Left lung (tissue), 10 donors: ENCODE measurements around the gene PHACTR1. TPM values are rescaled to one million over a fixed set of nuclear protein-coding genes. Genes with fewer than 3 reads are reported as not detected.

Experiments used
- ATAC-seq: fragments of 200-7000 bp; cut with Tn5 transposase; one replicate; pipeline ENCODE4 v1.9.1; 2020; ENCODE audit warnings: moderate library complexity
- DNase-seq, 4 donors: peaks; one replicate each; pipeline ENCODE4 v3.0.0-alpha.2; 2013 to 2020
- H3K27ac ChIP-seq, 2 donors: fragments of 200-600 bp; sonication (generic) in 1 of 2; one replicate each; pipeline versions ENCODE4 v1.5.0 to v1.8.0; 2020 to 2021
- H3K27me3 ChIP-seq, 2 donors: fragments of 200-600 bp; sonication (generic) in 1 of 2; one replicate each; pipeline versions ENCODE4 v1.5.0 to v1.8.0; 2020 to 2021
- H3K36me3 ChIP-seq, 2 donors: fragments of 200-600 bp; sonication (generic) in 1 of 2; one replicate each; pipeline versions ENCODE4 v1.5.0 to v1.8.0; 2020 to 2021
- H3K4me1 ChIP-seq, 2 donors: fragments of 200-600 bp; one replicate each; pipeline ENCODE4 v1.8.0; 2021
- H3K4me3 ChIP-seq, 2 donors: fragments of 200-600 bp; sonication (generic) in 1 of 2; one replicate each; pipeline versions ENCODE4 v1.5.0 to v1.8.0; 2020 to 2021; ENCODE audit warnings: mild to moderate bottlenecking in 1 of 2
- H3K9me3 ChIP-seq, 2 donors: fragments of 200-600 bp; sonication (generic) in 1 of 2; one replicate each; pipeline versions ENCODE4 v1.5.0 to v1.8.0; 2020 to 2021
- intact Hi-C, 2 donors: fragments of 100-400 bp; cut with DNase I; formaldehyde crosslinking; loops; one replicate each; pipeline versions ENCODE4 v1.11.2 to v1.14.2; 2022
- polyA plus RNA-seq, 6 donors: library from polyadenylated mRNA; unstranded; fragments of 120-200 nt; gene quantifications; one replicate each; pipeline ENCODE4 v1.2.1, GENCODE V29; 2013; ENCODE audit not compliant: insufficient read length in 6 of 6
- total RNA-seq, 2 donors: library from RNA; stranded (reverse); fragmentation: NEBNext Ultra II Directional; extraction: Animal tissue kit (Norgen Biotek cat#: 25700); gene quantifications; one replicate each; pipeline ENCODE4 v1.2.1, GENCODE V29; 2021
- TF ChIP-seq, protein P1 (sequence below), 2 donors: fragments of 200-600 bp; sonication (generic) in 1 of 2; IDR thresholded peaks; one replicate each; pipeline versions ENCODE4 v1.5.0 to v1.8.0; 2021; ENCODE audit warnings: antibody characterized with exemption in 2 of 2
- donor health status: DM: no; HTN: yes; CAD: no.
- donor health status: DM: no; HTN: no; CAD: no.

PHACTR1 gene
- total and polyA plus RNA-seq, 8 donors = 12.1 to 53.3 (median 15.8) TPM

- ATAC-seq (no peak), DNase-seq (no peak)
- intact Hi-C loops = no loop called here
- no peaks in the 10 kb centered on the region for H3K36me3 ChIP-seq
- no peaks in the 10 kb centered on the region for H3K27me3 ChIP-seq
- H3K27ac ChIP-seq = no peak overlapping the region
- TF ChIP-seq, protein P1, sequence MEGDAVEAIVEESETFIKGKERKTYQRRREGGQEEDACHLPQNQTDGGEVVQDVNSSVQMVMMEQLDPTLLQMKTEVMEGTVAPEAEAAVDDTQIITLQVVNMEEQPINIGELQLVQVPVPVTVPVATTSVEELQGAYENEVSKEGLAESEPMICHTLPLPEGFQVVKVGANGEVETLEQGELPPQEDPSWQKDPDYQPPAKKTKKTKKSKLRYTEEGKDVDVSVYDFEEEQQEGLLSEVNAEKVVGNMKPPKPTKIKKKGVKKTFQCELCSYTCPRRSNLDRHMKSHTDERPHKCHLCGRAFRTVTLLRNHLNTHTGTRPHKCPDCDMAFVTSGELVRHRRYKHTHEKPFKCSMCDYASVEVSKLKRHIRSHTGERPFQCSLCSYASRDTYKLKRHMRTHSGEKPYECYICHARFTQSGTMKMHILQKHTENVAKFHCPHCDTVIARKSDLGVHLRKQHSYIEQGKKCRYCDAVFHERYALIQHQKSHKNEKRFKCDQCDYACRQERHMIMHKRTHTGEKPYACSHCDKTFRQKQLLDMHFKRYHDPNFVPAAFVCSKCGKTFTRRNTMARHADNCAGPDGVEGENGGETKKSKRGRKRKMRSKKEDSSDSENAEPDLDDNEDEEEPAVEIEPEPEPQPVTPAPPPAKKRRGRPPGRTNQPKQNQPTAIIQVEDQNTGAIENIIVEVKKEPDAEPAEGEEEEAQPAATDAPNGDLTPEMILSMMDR (IDR thresholded peaks at IDR 0.05) = no peak
- no peak overlapping the region for H3K4me3 ChIP-seq
- H3K4me1 ChIP-seq = no peaks in the 10 kb centered on the region
- no peaks in the 10 kb centered on the region for H3K9me3 ChIP-seq
Observed at GRCh38 chr6:13172291-13172690, 455.7 kb downstream of the PHACTR1 start.

DNA sequence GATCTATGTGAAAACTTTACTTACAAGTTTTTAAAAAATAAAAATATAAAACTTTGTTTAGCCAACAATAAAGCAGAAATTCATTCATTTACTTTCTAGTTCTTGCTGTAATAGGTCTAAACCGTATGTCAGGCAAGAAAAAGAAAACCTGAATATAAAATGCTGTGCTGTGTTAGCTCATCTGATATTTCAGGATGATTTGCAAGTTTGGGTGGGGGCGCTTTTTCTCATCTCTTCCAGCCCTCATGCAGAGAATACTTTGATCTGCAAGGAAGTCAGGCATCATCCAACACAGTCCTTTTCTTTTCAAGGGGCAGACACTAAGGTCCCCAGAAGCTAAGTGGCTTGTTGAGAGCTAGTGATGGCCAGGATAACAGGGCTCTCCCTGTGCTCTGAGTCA is 458.5 kb downstream of the PHACTR1 start:
- Histone ChIP-seq H3K9me3 (no peaks in the 10 kb centered on the region), H3K4me3 (no peak overlapping the region), H3K4me1 (peaks cover 0 to 11% of the 10 kb centered on the region in 2 donors), H3K27me3 (no peaks in the 10 kb centered on the region), H3K27ac (no peak overlapping the region), H3K36me3 (no peaks in the 10 kb centered on the region)
- TF ChIP-seq, protein P1 (IDR thresholded peaks at IDR 0.05) = no peak
- intact Hi-C loops = no loop called here
- DNase-seq (no peak), ATAC-seq (no peak)

- ATAC-seq = no peak
- TF ChIP-seq, protein P1 (IDR thresholded peaks at IDR 0.05) = no peak
Observed at GRCh38 chr6:13175759-13176158, 459.2 kb downstream of the PHACTR1 start.

GRCh38 chr6:13177664-13178063 is 461.1 kb downstream of the PHACTR1 start:
- no peak overlapping the region for H3K4me3 ChIP-seq
- no peak overlapping the region for H3K27ac ChIP-seq
- DNase-seq (no peak), ATAC-seq (no peak)
- H3K36me3 ChIP-seq = no peaks in the 10 kb centered on the region
- H3K9me3 ChIP-seq = no peaks in the 10 kb centered on the region
- TF ChIP-seq, protein P1 (IDR thresholded peaks at IDR 0.05) = no peak
- no peaks in the 10 kb centered on the region for H3K27me3 ChIP-seq
- intact Hi-C loops = no loop called here
- peaks cover 0 to 11% of the 10 kb centered on the region in 2 donors for H3K4me1 ChIP-seq

More at GRCh38 chr6:13175759-13176158, 459.2 kb downstream of the PHACTR1 start:
- Histone ChIP-seq H3K4me3 (no peak overlapping the region), H3K27me3 (no peaks in the 10 kb centered on the region), H3K9me3 (no peaks in the 10 kb centered on the region), H3K27ac (no peak overlapping the region), H3K36me3 (no peaks in the 10 kb centered on the region), H3K4me1 (peaks cover 0 to 11% of the 10 kb centered on the region in 2 donors)
- intact Hi-C loops = no loop called here
- DNase-seq = no peak

DNA sequence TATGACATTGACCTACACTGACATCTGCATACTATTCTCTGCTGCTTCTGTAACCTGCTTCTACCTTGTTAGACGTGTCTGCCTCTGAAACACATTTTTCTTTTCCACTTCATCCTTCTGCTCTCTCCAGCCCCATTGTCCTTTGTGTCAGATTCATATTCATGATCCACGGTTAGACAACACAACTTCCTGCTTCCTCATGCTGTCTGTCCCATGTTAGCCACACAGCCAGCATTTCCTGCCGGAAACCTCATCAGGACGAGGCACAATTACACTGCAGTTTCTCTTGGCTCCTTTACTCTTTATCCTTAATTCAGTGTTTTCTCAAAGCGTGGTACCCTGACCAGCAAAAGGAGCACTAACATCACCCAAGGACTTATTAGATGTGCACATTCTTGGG is 461.5 kb downstream of the PHACTR1 start:
- no peaks in the 10 kb centered on the region for H3K36me3 ChIP-seq
- H3K4me3 ChIP-seq = no peak overlapping the region
- no peak overlapping the region for H3K27ac ChIP-seq
- no peaks in the 10 kb centered on the region for H3K9me3 ChIP-seq
- DNase-seq (no peak), ATAC-seq (no peak)
- H3K4me1 ChIP-seq = peaks cover 0 to 11% of the 10 kb centered on the region in 2 donors
- no peaks in the 10 kb centered on the region for H3K27me3 ChIP-seq
- intact Hi-C loops = no loop called here
- TF ChIP-seq, protein P1 (IDR thresholded peaks at IDR 0.05) = no peak
